Measurements from ENCODE around the gene CAD. TPM values are rescaled to one million over a fixed set of nuclear protein-coding genes. Genes with fewer than 3 reads are reported as not detected.

CAD gene
- total RNA-seq, 1 donor from 2014 or later, result 51.2 TPM

DNA sequence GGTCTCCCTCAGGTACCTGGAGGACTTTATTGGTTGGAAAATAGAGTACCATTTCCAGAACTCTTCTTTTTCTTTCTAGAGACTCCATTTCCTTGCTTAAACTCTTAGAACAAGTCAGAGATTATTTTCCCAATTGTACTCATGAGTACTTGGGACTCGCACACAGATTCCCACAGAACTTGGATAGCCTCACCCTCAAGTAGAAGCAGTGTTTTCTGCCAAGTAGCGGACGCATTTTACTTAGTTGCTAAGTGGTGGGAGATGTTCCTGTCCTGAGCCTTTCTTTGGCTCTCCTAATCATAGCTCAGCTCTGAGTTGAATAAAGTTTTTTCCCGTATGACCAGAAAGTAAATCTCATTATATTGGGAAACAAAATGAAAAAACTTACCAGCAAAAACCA is 28.5 kb downstream of the CAD start:
- Mint-ChIP-seq H3K27ac (ENCODE audit: unreplicated experiment) (no peak overlapping the region), H3K4me1 (ENCODE audit: low read depth, unreplicated experiment) (no peaks in the 10 kb centered on the region), H3K27me3 (ENCODE audit: low read depth, unreplicated experiment) (peaks cover 13% of the 10 kb centered on the region), H3K9me3 (ENCODE audit: unreplicated experiment) (no peaks in the 10 kb centered on the region), H3K4me3 (ENCODE audit: unreplicated experiment) (no peak overlapping the region), H3K36me3 (ENCODE audit: low read depth, unreplicated experiment) (peaks cover 21% of the 10 kb centered on the region)
- H4K20me1 ChIP-seq (ENCODE audit: insufficient read depth, low read length), result peaks cover 10% of the 10 kb centered on the region
- peaks cover 4% of the 10 kb centered on the region for H3K4me1 ChIP-seq (ENCODE audit: insufficient read depth, low read length)
- no peak overlapping the region for H3K27ac ChIP-seq (ENCODE audit: low read depth, low read length)
- no peak overlapping the region for H2AFZ ChIP-seq (ENCODE audit: low read depth, low read length)
- H3K79me2 ChIP-seq (ENCODE audit: insufficient read depth, low read length), result no peaks in the 10 kb centered on the region
- H3K9ac ChIP-seq (ENCODE audit: low read length), result no peak overlapping the region
- no peaks in the 10 kb centered on the region for H3K9me3 ChIP-seq (ENCODE audit: insufficient read depth, low read depth, low read length)
- no peaks in the 10 kb centered on the region for H3K27me3 ChIP-seq (ENCODE audit: insufficient read depth, low read length)
- TF ChIP-seq CTCF (IDR thresholded peaks at IDR 0.05; ENCODE audit: insufficient read depth, low read depth, low read length), result no peak
- no peak for TF ChIP-seq EZH2 (IDR thresholded peaks at IDR 0.05; ENCODE audit: insufficient read depth, low read length)
- H3K4me2 ChIP-seq (ENCODE audit: low read length), result no peak overlapping the region
- FAIRE-seq (no peak), DNase-seq (ENCODE audit: low read depth) (no peak)
- H3K36me3 ChIP-seq (ENCODE audit: insufficient read depth, low read length), result peaks cover 26% of the 10 kb centered on the region
- H3K4me3 ChIP-seq (ENCODE audit: insufficient read depth, low read depth, low read length), result no peak overlapping the region

GRCh38 chr2:27247893-27248292 is 30.7 kb downstream of the CAD start:
- H3K9me3 Mint-ChIP-seq (ENCODE audit: unreplicated experiment), result no peaks in the 10 kb centered on the region
- peaks cover 6% of the 10 kb centered on the region for H3K27me3 ChIP-seq (ENCODE audit: insufficient read depth, low read length)

More at GRCh38 chr2:27247893-27248292, 30.7 kb downstream of the CAD start:
- Mint-ChIP-seq H3K4me3 (ENCODE audit: unreplicated experiment) (no peak overlapping the region), H3K27ac (ENCODE audit: unreplicated experiment) (no peak overlapping the region), H3K27me3 (ENCODE audit: low read depth, unreplicated experiment) (peaks cover 26% of the 10 kb centered on the region), H3K36me3 (ENCODE audit: low read depth, unreplicated experiment) (peaks cover 9% of the 10 kb centered on the region), H3K4me1 (ENCODE audit: low read depth, unreplicated experiment) (no peaks in the 10 kb centered on the region)
- no peak overlapping the region for H3K9ac ChIP-seq (ENCODE audit: low read length)
- no peak overlapping the region for H3K4me2 ChIP-seq (ENCODE audit: low read length)
- H4K20me1 ChIP-seq (ENCODE audit: insufficient read depth, low read length), result peaks cover 5% of the 10 kb centered on the region
- no peak for DNase-seq (ENCODE audit: low read depth)
- H3K27ac ChIP-seq (ENCODE audit: low read depth, low read length), result no peak overlapping the region
- TF ChIP-seq EZH2 (IDR thresholded peaks at IDR 0.05; ENCODE audit: insufficient read depth, low read length) (no peak), CTCF (IDR thresholded peaks at IDR 0.05; ENCODE audit: insufficient read depth, low read depth, low read length) (no peak)
- no peak for FAIRE-seq
- no peak overlapping the region for H3K4me3 ChIP-seq (ENCODE audit: insufficient read depth, low read depth, low read length)
- no peak overlapping the region for H2AFZ ChIP-seq (ENCODE audit: low read depth, low read length)
- no peaks in the 10 kb centered on the region for H3K79me2 ChIP-seq (ENCODE audit: insufficient read depth, low read length)
- no peaks in the 10 kb centered on the region for H3K9me3 ChIP-seq (ENCODE audit: insufficient read depth, low read depth, low read length)
- H3K36me3 ChIP-seq (ENCODE audit: insufficient read depth, low read length), result peaks cover 13% of the 10 kb centered on the region
- peaks cover 4% of the 10 kb centered on the region for H3K4me1 ChIP-seq (ENCODE audit: insufficient read depth, low read length)

Measured in astrocyte (in vitro differentiated cells and primary cell).